A673 (cell line): ENCODE measurements around the gene KRT36. TPM values are rescaled to one million over a fixed set of nuclear protein-coding genes. Genes with fewer than 3 reads are reported as not detected.

ENCODE experiments used
- BruUV-seq: library from RNA; stranded (reverse); fragments of 400-500 nt; replicated peaks from 2 replicates; lab custom pipeline; 2021; lab: Mats Ljungman, UMichigan
- CTCF ChIA-PET: fragments of 300-600 bp; sonication (Branson Sonifier 250); formaldehyde crosslinking; loops from one replicate; lab custom pipeline; 2022; ENCODE audit warnings: antibody characterized with exemption; lab: Charles Lee
- POLR2A ChIA-PET: fragments of 300-600 bp; sonication (Branson Sonifier 250); formaldehyde crosslinking; loops from one replicate; lab custom pipeline; 2022; ENCODE audit warnings: antibody characterized with exemption; ENCODE audit not compliant: low non-redundant PET; lab: Charles Lee
- DNase-seq: peaks from one replicate; pipeline ENCODE4 v3.0.0-alpha.2; 2015; ENCODE audit warnings: low spot score
- H3K27ac ChIP-seq: fragments of 200-600 bp; sonication (generic); 2 replicates; pipeline ENCODE4 v1.5.1; 2016; ENCODE audit warnings: mixed run types, low read depth, mild to moderate bottlenecking, mixed read lengths, antibody characterized with exemption, low read length; ENCODE audit not compliant: poor library complexity, severe bottlenecking
- H3K27me3 ChIP-seq: fragments of 200-600 bp; sonication (generic); replicated peaks from 2 replicates; pipeline ENCODE4 v1.6.1; 2017; ENCODE audit warnings: mixed run types, low read depth, mild to moderate bottlenecking, mixed read lengths, antibody characterized with exemption, low read length; ENCODE audit not compliant: insufficient read depth, poor library complexity
- H3K36me3 ChIP-seq: fragments of 200-600 bp; sonication (generic); 2 replicates; pipeline ENCODE4 v1.6.1; 2016; ENCODE audit warnings: mixed run types, mild to moderate bottlenecking, mixed read lengths, antibody characterized with exemption, low read length; ENCODE audit not compliant: insufficient read depth, poor library complexity, severe bottlenecking
- H3K4me1 ChIP-seq: fragments of 200-600 bp; sonication (generic); 2 replicates; pipeline ENCODE4 v1.6.1; 2017; ENCODE audit warnings: mixed run types, mild to moderate bottlenecking, mixed read lengths, antibody characterized with exemption, low read length; ENCODE audit not compliant: insufficient read depth, poor library complexity, severe bottlenecking
- H3K4me3 ChIP-seq: fragments of 200-600 bp; sonication (generic); 2 replicates; pipeline ENCODE4 v1.5.1; 2016; ENCODE audit warnings: low read depth, mixed run types, mild to moderate bottlenecking, mixed read lengths, low read length; ENCODE audit not compliant: poor library complexity, severe bottlenecking
- H3K9me3 ChIP-seq: fragments of 200-600 bp; sonication (generic); 2 replicates; pipeline ENCODE4 v1.6.1; 2016; ENCODE audit warnings: mixed run types, low read depth, mild to moderate bottlenecking, mixed read lengths, antibody characterized with exemption, low read length; ENCODE audit not compliant: poor library complexity, severe bottlenecking
- EZH2 ChIP-seq: fragments of 200-600 bp; sonication (generic); IDR thresholded peaks from 2 replicates; pipeline ENCODE4 v1.6.1; 2017; ENCODE audit warnings: borderline replicate concordance, low read depth, mild to moderate bottlenecking, mixed read lengths, antibody characterized with exemption, low read length; ENCODE audit not compliant: poor library complexity, severe bottlenecking
- intact Hi-C: fragments of 100-400 bp; cut with micrococcal nuclease; formaldehyde crosslinking; loops from one replicate; pipeline ENCODE4 v1.10.0; 2022; ENCODE audit not compliant: unreplicated experiment
- total RNA-seq: library from RNA; stranded (reverse); gene quantifications from 2 replicates; pipeline ENCODE4 v1.2.3, GENCODE V29; 2021
- TF ChIP-seq, protein P1 (sequence below): fragments of 300-800, 200-600 bp; sonication (generic); conservative IDR thresholded peaks from 2 replicates; pipeline ENCODE4 v1.5.1; 2017; ENCODE audit warnings: low read depth, mild to moderate bottlenecking, antibody characterized with exemption, low read length, moderate library complexity, mixed read lengths

The KRT36 gene
- total RNA-seq, 1 experiment from 2014 or later: not detected

DNA sequence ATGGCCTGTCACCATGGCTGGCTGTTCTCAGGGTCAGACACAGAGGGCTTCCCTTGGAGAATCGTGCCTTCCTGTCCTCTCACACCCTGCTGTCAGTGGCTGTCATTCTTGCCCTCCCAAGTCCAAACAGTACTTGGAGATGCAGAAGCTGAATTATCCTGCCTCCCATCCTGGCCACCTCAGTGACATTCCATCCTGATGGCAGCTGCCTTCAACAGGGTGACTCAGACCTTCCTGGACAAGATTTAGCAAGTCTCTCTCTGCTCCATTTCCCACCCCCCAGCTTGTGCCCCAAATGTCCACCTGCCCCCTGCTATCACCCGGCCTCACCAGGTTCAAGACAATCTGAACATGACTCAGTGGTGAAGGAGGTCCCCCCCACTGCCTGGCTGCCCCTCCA is 4.8 kb upstream of the KRT36 start:
- POLR2A ChIA-PET: no interaction called here
- TF ChIP-seq, protein P1, sequence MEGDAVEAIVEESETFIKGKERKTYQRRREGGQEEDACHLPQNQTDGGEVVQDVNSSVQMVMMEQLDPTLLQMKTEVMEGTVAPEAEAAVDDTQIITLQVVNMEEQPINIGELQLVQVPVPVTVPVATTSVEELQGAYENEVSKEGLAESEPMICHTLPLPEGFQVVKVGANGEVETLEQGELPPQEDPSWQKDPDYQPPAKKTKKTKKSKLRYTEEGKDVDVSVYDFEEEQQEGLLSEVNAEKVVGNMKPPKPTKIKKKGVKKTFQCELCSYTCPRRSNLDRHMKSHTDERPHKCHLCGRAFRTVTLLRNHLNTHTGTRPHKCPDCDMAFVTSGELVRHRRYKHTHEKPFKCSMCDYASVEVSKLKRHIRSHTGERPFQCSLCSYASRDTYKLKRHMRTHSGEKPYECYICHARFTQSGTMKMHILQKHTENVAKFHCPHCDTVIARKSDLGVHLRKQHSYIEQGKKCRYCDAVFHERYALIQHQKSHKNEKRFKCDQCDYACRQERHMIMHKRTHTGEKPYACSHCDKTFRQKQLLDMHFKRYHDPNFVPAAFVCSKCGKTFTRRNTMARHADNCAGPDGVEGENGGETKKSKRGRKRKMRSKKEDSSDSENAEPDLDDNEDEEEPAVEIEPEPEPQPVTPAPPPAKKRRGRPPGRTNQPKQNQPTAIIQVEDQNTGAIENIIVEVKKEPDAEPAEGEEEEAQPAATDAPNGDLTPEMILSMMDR: no peak
- no peak for TF ChIP-seq EZH2
- no peaks in the 10 kb centered on the region for H3K36me3 ChIP-seq
- H3K4me3 ChIP-seq: no peak overlapping the region
- no peak overlapping the region for H3K27ac ChIP-seq
- CTCF ChIA-PET: no interaction called here
- H3K4me1 ChIP-seq: peaks cover 4% of the 10 kb centered on the region
- no peaks in the 10 kb centered on the region for H3K27me3 ChIP-seq
- no peaks in the 10 kb centered on the region for H3K9me3 ChIP-seq
- intact Hi-C loops: no loop called here
- DNase-seq: no peak
- no TSS peak for BruUV-seq

DNA sequence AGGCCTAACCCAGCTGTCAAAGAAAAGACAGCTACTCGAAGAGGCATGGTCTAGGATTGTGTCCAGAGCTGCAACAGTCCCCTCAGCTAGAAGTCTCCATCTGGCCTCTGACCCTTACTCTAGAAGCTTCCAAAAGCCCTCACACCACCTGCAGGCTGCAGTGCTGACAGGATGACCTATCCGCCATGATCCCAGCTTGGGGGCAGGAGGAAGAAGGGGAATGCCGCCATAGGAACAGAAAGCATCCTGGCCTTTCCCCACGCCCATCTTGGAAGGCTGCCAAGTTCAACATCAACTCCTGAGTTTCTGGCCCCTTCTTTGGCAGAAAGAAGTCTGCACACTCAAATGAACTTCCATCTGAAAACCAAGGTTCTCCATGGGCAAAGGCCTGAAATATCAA is 3.1 kb upstream of the KRT36 start:
- H3K9me3 ChIP-seq: no peaks in the 10 kb centered on the region
- no peak overlapping the region for H3K4me3 ChIP-seq
- intact Hi-C loops: no loop called here
- POLR2A ChIA-PET: no interaction called here
- DNase-seq: no peak
- TF ChIP-seq, protein P1: no peak
- H3K27ac ChIP-seq: no peak overlapping the region
- peaks cover 4% of the 10 kb centered on the region for H3K4me1 ChIP-seq
- CTCF ChIA-PET: interaction anchor here (0.6 kb wide), 1 partner anchor 424 kb away, joined by 3 read pairs; no protein-coding TSS in a partner anchor
- no peaks in the 10 kb centered on the region for H3K36me3 ChIP-seq
- no TSS peak for BruUV-seq
- no peaks in the 10 kb centered on the region for H3K27me3 ChIP-seq

DNA sequence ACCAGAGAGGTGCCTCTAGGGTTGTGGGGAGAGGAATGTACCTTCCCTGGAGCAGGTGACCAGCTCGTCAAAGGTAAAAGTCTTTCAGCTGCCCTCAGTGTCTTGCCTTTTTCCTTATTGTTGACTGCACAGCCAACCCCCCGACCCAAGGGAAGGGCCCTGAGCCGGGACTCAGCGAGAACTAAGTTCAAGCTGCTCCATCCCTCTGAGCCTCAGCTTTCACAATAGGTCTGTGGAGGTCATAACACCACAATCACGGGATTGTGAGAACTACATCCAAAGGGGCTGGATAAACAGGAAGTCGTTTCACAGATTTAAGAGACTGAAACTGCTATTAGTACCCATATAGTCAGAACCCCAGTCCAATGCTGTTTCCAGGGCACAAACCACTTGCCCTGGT is 2.6 kb upstream of the KRT36 start:
- Histone ChIP-seq H3K9me3 (no peaks in the 10 kb centered on the region), H3K4me3 (no peak overlapping the region), H3K36me3 (no peaks in the 10 kb centered on the region), H3K27me3 (no peaks in the 10 kb centered on the region), H3K4me1 (peaks cover 4% of the 10 kb centered on the region), H3K27ac (no peak overlapping the region)
- CTCF ChIA-PET: no interaction called here
- intact Hi-C loops: no loop called here
- BruUV-seq: no TSS peak
- no peak for DNase-seq
- POLR2A ChIA-PET: no interaction called here
- TF ChIP-seq EZH2: no peak
- TF ChIP-seq, protein P1: no peak
